Esophagus muscularis mucosa (tissue), 4 donors: ENCODE measurements around the gene SYT9. TPM values are rescaled to one million over a fixed set of nuclear protein-coding genes. Genes with fewer than 3 reads are reported as not detected.

Experiments
- DNase-seq: peaks from one replicate; pipeline ENCODE4 v3.0.0-alpha.2; 2017; ENCODE audit errors: extremely low spot score
- H3K27ac ChIP-seq, 4 donors: fragments of 200-600 bp; sonication (generic); replicated peaks in 1 of 4; 1 replicate in 3 of 4; 2 replicates in 1 of 4; pipeline ENCODE4 v1.5.1; 2016 to 2019; ENCODE audit warnings: mild to moderate bottlenecking in 1 of 4
- H3K27me3 ChIP-seq, 4 donors: fragments of 200-600 bp; sonication (generic); one replicate each; pipeline versions ENCODE4 v1.5.1 to v1.6.0; 2016 to 2019
- H3K36me3 ChIP-seq, 4 donors: fragments of 200-600 bp; sonication (generic); one replicate each; pipeline ENCODE4 v1.5.1; 2016 to 2019
- H3K4me1 ChIP-seq, 4 donors: fragments of 200-600 bp; sonication (generic); one replicate each; pipeline ENCODE4 v1.5.1; 2016 to 2019
- H3K4me3 ChIP-seq, 4 donors: fragments of 200-600 bp; sonication (generic); 1 replicate in 2 of 4; 2 replicates in 2 of 4; pipeline ENCODE4 v1.5.1; 2016 to 2019; ENCODE audit warnings: mild to moderate bottlenecking in 4 of 4, moderate library complexity in 1 of 4
- H3K9me3 ChIP-seq, 4 donors: fragments of 200-600 bp; sonication (generic); 1 replicate in 3 of 4; 2 replicates in 1 of 4; pipeline ENCODE4 v1.5.1; 2016 to 2019
- EP300 ChIP-seq: sonication (generic); formaldehyde crosslinking; IDR thresholded peaks from one replicate; pipeline ENCODE4 v1.6.1; 2017; ENCODE audit warnings: antibody characterized with exemption
- POLR2A ChIP-seq: fragments of 450-650 bp; IDR thresholded peaks from one replicate; pipeline ENCODE4 v1.6.1; 2017; ENCODE audit warnings: antibody characterized with exemption, moderate library complexity, mild to moderate bottlenecking, low read depth
- POLR2AphosphoS5 ChIP-seq, 2 donors: sonication (generic); formaldehyde crosslinking; IDR thresholded peaks; one replicate each; pipeline ENCODE4 v1.6.1; 2017; ENCODE audit warnings: antibody characterized with exemption in 2 of 2
- WGBS: methylation state at CpG from one replicate; pipeline ENCODE4 v1.1.5; 2018; 5-methylcytosine and 5-hydroxymethylcytosine counted together
- intact Hi-C: fragments of 100-400 bp; cut with DNase I; formaldehyde crosslinking; loops from one replicate; pipeline ENCODE4 v1.15.1; 2023
- total RNA-seq, 4 donors: library from RNA; depleted of rRNA; stranded (reverse); fragments of >200 nt; gene quantifications; one replicate each; pipeline versions ENCODE4 v1.1.0 to v1.2.1, GENCODE V29; 2016
- TF ChIP-seq, protein P1 (sequence below), 3 experiments: fragments of 200-600 bp in 2 of 3; fragments of 450-650 bp in 1 of 3; sonication (generic) in 2 of 3; IDR thresholded peaks; one replicate each; pipeline ENCODE4 v1.5.1; 2017 to 2019; ENCODE audit warnings: antibody characterized with exemption in 3 of 3, mild to moderate bottlenecking in 2 of 3, moderate library complexity in 1 of 3

SYT9 gene
- total RNA-seq, 4 donors from 2014 or later, result 0.13 to 0.33 (median 0.29) TPM; not detected in 1

DNA sequence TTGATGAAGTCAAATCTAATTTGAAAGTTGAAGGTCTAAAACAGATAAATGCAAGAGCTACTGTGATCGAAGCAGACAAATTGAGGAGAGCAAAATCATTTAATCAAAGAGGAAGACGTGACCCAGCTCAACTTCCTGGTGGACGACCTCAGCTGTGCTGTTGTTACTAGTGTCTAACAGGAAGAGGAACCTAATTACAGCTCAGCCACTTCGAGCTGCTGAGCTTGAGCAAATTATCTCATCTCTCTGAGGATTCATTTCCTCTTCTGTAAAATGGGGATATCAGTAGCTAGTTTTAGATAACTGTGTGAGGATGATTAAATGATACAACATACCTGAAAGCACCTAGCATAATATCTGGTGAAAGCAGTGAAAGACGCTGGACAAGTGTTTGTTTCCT lies 185.0 kb downstream of the SYT9 start:
- no peak overlapping the region for H3K27ac ChIP-seq
- no peak for TF ChIP-seq EP300
- TF ChIP-seq, protein P1, sequence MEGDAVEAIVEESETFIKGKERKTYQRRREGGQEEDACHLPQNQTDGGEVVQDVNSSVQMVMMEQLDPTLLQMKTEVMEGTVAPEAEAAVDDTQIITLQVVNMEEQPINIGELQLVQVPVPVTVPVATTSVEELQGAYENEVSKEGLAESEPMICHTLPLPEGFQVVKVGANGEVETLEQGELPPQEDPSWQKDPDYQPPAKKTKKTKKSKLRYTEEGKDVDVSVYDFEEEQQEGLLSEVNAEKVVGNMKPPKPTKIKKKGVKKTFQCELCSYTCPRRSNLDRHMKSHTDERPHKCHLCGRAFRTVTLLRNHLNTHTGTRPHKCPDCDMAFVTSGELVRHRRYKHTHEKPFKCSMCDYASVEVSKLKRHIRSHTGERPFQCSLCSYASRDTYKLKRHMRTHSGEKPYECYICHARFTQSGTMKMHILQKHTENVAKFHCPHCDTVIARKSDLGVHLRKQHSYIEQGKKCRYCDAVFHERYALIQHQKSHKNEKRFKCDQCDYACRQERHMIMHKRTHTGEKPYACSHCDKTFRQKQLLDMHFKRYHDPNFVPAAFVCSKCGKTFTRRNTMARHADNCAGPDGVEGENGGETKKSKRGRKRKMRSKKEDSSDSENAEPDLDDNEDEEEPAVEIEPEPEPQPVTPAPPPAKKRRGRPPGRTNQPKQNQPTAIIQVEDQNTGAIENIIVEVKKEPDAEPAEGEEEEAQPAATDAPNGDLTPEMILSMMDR (IDR thresholded peaks at IDR 0.05), result no peak
- intact Hi-C loops, result no loop called here
- no peaks in the 10 kb centered on the region for H3K9me3 ChIP-seq
- 41% methylated on average over 5 of the region's 5 CpGs for WGBS
- no peak for DNase-seq
- H3K4me1 ChIP-seq, result no peaks in the 10 kb centered on the region
- H3K36me3 ChIP-seq, result no peaks in the 10 kb centered on the region
- no peaks in the 10 kb centered on the region for H3K27me3 ChIP-seq
- H3K4me3 ChIP-seq, result no peak overlapping the region

DNA sequence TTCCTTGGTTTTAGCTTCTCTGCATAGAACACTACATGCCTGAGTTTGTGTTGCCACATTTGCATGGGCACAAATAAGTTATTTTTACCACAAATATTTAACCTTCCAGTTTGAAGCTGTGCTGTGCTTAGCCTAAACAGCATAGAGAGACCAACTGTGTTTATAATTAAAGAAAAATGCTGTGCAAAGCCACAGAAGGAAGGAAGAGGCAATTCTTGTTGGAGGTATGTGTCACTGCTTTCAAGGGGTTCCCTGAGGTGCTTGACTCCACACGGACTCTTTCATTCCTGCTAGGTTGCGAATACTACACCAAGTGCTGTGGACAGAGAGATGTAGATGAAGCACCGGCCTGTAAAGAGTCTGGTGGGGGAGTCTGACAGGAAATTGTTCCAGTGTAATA lies 186.0 kb downstream of the SYT9 start:
- Histone ChIP-seq H3K27me3 (no peaks in the 10 kb centered on the region), H3K4me3 (no peak overlapping the region), H3K4me1 (no peaks in the 10 kb centered on the region), H3K9me3 (no peaks in the 10 kb centered on the region), H3K27ac (no peak overlapping the region), H3K36me3 (no peaks in the 10 kb centered on the region)
- no peak for DNase-seq
- intact Hi-C loops, result no loop called here
- TF ChIP-seq POLR2AphosphoS5 (IDR thresholded peaks at IDR 0.05) (no peak), POLR2A (no peak), EP300 (no peak)
- TF ChIP-seq, protein P1 (IDR thresholded peaks at IDR 0.05), result no peak
- WGBS, result 85% methylated on average over 3 of the region's 3 CpGs

DNA sequence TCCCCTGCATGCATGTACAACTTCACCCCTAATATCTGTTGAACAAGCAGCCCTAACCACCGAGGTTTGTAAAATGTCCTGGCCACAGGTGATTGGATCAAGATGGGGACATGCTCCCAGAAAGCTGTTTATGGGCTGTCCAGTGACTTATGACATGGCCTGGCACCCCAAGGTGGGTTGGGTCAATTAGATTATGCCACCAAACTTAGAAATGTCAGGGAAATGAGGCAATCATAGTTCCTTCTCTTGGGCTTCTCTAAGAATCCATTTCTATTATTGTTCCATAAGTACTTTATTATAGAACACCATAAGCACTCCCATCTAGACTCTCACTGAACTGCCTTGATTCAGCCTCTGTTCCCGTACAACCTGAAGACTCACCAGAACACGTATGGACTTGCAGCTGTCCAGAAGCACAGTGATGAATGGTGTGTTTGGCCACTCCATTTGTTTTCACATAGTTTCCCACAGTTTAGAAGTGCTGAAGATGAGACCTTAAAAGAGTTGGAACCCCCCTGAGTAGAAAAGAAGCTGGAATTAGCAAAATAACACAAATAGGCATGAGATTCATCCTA lies 188.1 kb downstream of the SYT9 start:
- Histone ChIP-seq H3K36me3 (no peaks in the 10 kb centered on the region), H3K27me3 (no peaks in the 10 kb centered on the region), H3K27ac (no peak overlapping the region), H3K9me3 (no peaks in the 10 kb centered on the region), H3K4me1 (no peaks in the 10 kb centered on the region), H3K4me3 (no peak overlapping the region)
- intact Hi-C loops, result loop anchor here (5.0 kb wide), 1 partner anchor 338 kb away; no protein-coding TSS in a partner anchor
- 79% methylated on average over 3 of the region's 3 CpGs for WGBS
- no peak for DNase-seq
- no peak for TF ChIP-seq EP300
- TF ChIP-seq, protein P1 (IDR thresholded peaks at IDR 0.05), result no peak

DNA sequence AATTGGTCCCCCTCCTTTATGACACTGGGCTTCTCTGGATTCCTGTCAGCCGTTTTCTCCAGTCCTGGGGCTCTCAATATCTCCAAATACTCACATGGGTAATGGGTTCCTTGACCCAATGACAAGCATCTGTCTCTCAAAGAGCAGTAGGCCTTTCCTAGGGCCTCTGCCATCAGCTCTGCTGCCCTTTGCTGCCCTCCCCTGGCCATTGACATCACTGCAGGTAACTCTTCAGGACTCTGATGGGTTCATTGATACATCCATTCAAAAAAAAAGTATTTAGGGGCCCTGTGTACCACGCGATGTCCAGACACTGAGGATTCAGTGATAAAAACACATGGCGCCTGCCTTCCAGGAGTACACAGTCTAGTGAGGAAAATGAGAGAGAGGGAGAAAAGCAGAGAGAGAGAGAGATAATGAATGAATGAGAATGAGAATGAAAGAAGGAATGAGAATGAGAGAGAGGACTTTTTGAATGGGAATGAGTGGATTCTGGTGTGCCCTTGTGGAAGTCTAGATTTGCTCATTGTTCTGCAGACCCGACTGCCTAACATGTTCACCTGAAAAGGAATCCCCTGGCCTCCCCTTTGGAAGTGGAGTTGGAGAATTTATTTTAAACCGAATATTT lies 191.0 kb downstream of the SYT9 start:
- Histone ChIP-seq H3K36me3 (no peaks in the 10 kb centered on the region), H3K4me3 (no peak overlapping the region), H3K27ac (no peak overlapping the region), H3K4me1 (no peaks in the 10 kb centered on the region), H3K27me3 (no peaks in the 10 kb centered on the region), H3K9me3 (no peaks in the 10 kb centered on the region)
- WGBS, result 44% methylated on average over 6 of the region's 6 CpGs
- no peak for DNase-seq
- TF ChIP-seq EP300 (no peak), POLR2AphosphoS5 (IDR thresholded peaks at IDR 0.05) (no peak)
- TF ChIP-seq, protein P1 (IDR thresholded peaks at IDR 0.05), result peak; percentile 66 to 89 (median 73)
- intact Hi-C loops, result loop anchor here (5.0 kb wide), 1 partner anchor 340 kb away; no protein-coding TSS in a partner anchor
